Liver (tissue), 3 donors: Measurements from ENCODE around the gene ITGB2.

Experiments
- CTCF ChIP-seq: fragments of 150-350 bp; IDR thresholded peaks from 2 replicates; pipeline ENCODE4 v1.5.1; 2017; ENCODE audit warnings: improper control_type of control experiment, low read depth, low read length; ENCODE audit not compliant: missing input control
- EGR1 ChIP-seq, 2 donors: IDR thresholded peaks; 2 replicates each; pipeline ENCODE4 v1.6.1; 2016 to 2018; ENCODE audit warnings: antibody characterized with exemption in 2 of 2, low read depth in 2 of 2
- FOXA1 ChIP-seq: IDR thresholded peaks from 2 replicates; pipeline ENCODE4 v1.6.1; 2016; ENCODE audit warnings: antibody characterized with exemption
- GABPA ChIP-seq, 2 donors: IDR thresholded peaks in 1 of 2; conservative IDR thresholded peaks in 1 of 2; 2 replicates each; pipeline ENCODE4 v1.6.1; 2016; ENCODE audit warnings: antibody characterized with exemption in 2 of 2, mild to moderate bottlenecking in 1 of 2, moderate library complexity in 1 of 2
- JUND ChIP-seq, 2 donors: IDR thresholded peaks; 2 replicates each; pipeline ENCODE4 v1.6.1; 2016; ENCODE audit warnings: antibody characterized with exemption in 2 of 2
- MAX ChIP-seq: IDR thresholded peaks from 2 replicates; pipeline ENCODE4 v1.6.1; 2016; ENCODE audit warnings: antibody characterized with exemption
- NR2F2 ChIP-seq: IDR thresholded peaks from 2 replicates; pipeline ENCODE4 v1.6.1; 2016; ENCODE audit warnings: antibody characterized with exemption
- RAD21 ChIP-seq, 2 donors: IDR thresholded peaks; 2 replicates each; pipeline ENCODE4 v1.6.1; 2016; ENCODE audit warnings: antibody characterized with exemption in 2 of 2, mild to moderate bottlenecking in 2 of 2
- RXRA ChIP-seq, 2 donors: IDR thresholded peaks; 2 replicates each; pipeline ENCODE4 v1.6.1; 2017 to 2018; ENCODE audit warnings: antibody characterized with exemption in 2 of 2, mild to moderate bottlenecking in 1 of 2
- SP1 ChIP-seq: IDR thresholded peaks from 2 replicates; pipeline ENCODE4 v1.6.1; 2018; ENCODE audit warnings: antibody characterized with exemption, mild to moderate bottlenecking
- TAF1 ChIP-seq: conservative IDR thresholded peaks from 2 replicates; pipeline ENCODE4 v1.6.1; 2016; ENCODE audit warnings: antibody characterized with exemption, mild to moderate bottlenecking
- donor health status: healthy.
- donor health status: healthy.

DNA sequence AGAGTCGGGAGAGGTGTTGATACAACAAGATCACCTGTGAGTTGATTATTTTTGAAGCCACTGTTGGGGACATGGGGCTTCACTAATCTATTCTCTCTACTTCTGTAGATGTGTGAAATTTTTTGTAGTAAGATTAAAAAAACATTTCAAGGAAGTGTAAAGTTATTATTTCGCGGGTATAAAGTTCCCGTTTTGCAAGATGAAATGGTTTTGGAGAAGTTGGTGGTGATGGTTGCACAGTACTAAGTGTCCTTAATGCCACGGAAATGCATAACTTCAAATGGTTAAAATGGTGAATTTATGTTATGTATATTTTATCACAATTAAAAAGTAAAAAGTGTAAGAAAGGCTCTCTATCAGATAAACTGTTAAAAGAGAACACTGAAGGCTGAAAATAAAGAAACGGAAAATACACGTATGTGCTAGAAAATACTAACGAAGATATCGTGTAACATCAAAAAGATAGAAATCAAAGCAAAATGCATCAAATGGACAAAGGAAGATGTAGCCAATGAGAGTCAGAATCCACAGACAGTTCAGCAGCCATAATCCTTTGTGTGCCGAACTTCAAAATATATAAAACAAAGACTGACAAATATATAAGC, 2.9 kb upstream of the ITGB2 start:
- TF ChIP-seq CTCF: no peak
- TF ChIP-seq NR2F2: no peak
- TF ChIP-seq FOXA1: no peak
- no peak for TF ChIP-seq RAD21 (IDR thresholded peaks at IDR 0.05)
- no peak for TF ChIP-seq SP1
- TF ChIP-seq JUND (IDR thresholded peaks at IDR 0.05): no peak
- no peak for TF ChIP-seq GABPA (IDR thresholded peaks at IDR 0.05 in 1 of 2, conservative IDR thresholded peaks at IDR 0.05 in 1 of 2)
- TF ChIP-seq EGR1 (IDR thresholded peaks at IDR 0.05; ENCODE audit: low read depth in 2 of 2): no peak
- no peak for TF ChIP-seq TAF1
- no peak for TF ChIP-seq RXRA (IDR thresholded peaks at IDR 0.05)
- no peak for TF ChIP-seq MAX
